ENCODE measurements around the gene TTC7B.

The TTC7B gene

DNA sequence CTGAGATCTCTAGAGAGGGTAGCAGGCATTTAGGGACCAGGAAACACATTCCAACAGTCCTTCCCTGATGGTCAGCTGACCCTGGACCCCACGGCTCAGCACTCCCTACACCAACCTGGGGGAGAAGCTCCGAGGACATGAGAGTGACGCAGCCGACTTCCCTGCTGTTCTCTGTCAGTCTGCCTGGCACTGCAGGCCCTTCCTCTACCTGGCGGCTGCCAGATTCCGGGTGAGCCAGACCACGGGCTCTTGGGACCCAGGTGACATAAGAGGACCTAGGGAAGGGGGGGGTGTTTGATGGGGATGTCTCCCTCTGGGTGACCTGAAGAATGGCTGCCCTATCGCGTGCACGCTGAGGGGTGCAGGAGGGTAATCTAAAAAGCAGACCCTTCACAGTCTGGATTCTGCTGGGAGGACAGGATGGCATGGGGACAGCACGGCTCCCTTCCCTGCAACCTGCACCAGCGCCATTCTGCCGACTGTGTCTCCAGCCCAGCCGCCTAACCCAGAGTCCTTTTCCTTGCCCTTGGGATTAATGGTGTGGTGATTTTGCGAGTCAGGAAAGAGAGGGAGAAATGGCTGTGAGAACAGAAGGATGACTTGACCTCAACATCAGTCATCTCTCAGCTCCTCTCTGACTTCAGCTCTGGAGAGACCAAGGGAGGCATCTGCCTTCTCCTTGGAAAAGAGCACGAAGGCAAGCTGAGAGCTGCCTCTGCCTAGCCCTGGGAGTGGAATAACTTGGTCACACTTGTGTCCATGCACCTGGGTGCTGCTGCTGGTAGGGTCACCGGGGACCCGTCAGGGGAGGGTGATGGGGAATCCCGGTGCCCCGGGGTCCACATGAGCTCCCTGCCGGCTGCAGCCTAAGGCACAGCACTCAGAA, 260.9 kb downstream of the TTC7B start:
- in situ Hi-C loops (cut with HindIII; ENCODE audit: low sequenced_read_pairs), result no loop called here
- H3K4me3 ChIP-seq (ENCODE audit: low read depth, low read length), result no peak overlapping the region
- DNase-seq (ENCODE audit: low read depth), result no peak
- TF ChIP-seq, protein P1, sequence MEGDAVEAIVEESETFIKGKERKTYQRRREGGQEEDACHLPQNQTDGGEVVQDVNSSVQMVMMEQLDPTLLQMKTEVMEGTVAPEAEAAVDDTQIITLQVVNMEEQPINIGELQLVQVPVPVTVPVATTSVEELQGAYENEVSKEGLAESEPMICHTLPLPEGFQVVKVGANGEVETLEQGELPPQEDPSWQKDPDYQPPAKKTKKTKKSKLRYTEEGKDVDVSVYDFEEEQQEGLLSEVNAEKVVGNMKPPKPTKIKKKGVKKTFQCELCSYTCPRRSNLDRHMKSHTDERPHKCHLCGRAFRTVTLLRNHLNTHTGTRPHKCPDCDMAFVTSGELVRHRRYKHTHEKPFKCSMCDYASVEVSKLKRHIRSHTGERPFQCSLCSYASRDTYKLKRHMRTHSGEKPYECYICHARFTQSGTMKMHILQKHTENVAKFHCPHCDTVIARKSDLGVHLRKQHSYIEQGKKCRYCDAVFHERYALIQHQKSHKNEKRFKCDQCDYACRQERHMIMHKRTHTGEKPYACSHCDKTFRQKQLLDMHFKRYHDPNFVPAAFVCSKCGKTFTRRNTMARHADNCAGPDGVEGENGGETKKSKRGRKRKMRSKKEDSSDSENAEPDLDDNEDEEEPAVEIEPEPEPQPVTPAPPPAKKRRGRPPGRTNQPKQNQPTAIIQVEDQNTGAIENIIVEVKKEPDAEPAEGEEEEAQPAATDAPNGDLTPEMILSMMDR (IDR thresholded peaks at IDR 0.05; ENCODE audit: low read depth, low read length, missing control alignments), result no peak

DNA sequence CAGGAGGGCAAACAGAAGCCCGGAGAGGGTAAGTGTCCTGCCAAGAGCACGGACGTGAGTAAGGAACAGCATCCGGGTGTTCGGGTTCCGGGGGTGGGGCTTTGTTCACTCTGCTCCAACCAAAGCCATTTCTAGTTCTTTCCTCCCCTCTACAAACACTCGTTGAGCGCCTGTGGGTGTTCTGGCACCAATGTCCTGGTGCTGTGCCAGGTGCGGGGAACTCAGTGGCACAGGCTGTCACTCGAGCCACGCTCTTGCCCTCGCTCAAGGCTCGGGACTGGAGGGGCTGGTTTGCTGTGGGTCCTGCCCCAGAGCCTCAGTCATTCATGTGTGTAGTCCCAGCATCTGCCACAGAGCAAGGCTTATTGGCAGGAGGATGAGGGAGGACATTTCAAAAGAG, 261.9 kb downstream of the TTC7B start:
- in situ Hi-C loops (cut with HindIII; ENCODE audit: low sequenced_read_pairs), result no loop called here
- no peak for DNase-seq (ENCODE audit: low read depth)
- TF ChIP-seq, protein P1 (IDR thresholded peaks at IDR 0.05; ENCODE audit: low read depth, low read length, missing control alignments), result no peak
- no peak overlapping the region for H3K4me3 ChIP-seq (ENCODE audit: low read depth, low read length)

DNA sequence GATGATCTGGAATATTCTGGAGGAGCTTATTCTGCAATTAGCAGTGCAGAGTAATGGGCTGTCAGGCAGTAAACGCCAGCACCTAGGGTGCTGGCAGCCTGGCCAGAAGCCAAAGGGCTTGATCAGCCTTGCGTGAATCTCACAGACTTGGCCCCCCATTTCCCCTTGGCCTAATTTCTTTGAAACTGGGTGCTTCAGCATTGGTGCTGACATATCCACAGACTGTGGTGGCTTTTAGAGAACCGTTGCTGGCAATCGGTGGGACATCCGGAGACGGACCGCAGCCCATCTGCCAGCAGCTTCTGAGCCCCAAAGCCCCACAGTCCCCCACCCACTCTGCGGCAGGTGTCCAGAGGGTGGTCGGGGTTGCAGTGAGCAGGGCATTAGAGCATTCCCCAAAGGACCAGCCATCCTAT, 262.3 kb downstream of the TTC7B start:
- no peak overlapping the region for H3K4me3 ChIP-seq (ENCODE audit: low read depth, low read length)
- in situ Hi-C loops (cut with HindIII; ENCODE audit: low sequenced_read_pairs), result no loop called here
- DNase-seq (ENCODE audit: low read depth), result no peak
- TF ChIP-seq, protein P1 (IDR thresholded peaks at IDR 0.05; ENCODE audit: low read depth, low read length, missing control alignments), result no peak

DNA sequence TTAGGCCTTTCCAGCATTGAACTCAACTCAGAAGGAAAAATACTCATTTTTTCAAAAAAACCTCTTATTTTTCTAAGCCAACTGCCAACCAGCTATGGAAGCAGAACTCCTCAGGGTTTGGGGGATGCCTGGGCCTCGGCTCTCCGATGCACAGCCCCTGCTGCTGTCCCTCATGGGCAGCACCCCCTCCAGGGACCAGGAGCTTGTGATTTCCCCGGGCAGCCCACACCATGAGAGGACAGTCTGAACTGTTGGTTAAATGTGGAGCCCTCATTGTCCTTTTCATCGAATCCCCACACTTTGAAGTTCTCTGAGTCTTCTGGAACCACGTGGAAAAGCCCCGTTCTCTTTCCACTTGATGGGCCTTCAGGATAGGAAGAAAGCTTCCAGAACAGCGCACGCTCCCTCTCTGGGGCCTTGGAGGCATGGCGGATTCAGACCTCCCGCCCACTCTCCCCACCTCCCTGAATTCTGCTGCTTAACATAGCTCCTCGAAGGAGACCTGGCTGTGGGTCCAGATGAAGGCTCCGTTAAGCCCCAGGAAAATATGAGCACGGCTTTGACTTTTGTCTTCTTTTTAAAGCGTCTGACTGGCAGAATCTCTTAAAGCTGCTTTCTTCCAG, 262.8 kb downstream of the TTC7B start:
- no peak for DNase-seq (ENCODE audit: low read depth)
- TF ChIP-seq, protein P1 (IDR thresholded peaks at IDR 0.05; ENCODE audit: low read depth, low read length, missing control alignments), result no peak
- no peak overlapping the region for H3K4me3 ChIP-seq (ENCODE audit: low read depth, low read length)
- in situ Hi-C loops (cut with HindIII; ENCODE audit: low sequenced_read_pairs), result no loop called here

DNA sequence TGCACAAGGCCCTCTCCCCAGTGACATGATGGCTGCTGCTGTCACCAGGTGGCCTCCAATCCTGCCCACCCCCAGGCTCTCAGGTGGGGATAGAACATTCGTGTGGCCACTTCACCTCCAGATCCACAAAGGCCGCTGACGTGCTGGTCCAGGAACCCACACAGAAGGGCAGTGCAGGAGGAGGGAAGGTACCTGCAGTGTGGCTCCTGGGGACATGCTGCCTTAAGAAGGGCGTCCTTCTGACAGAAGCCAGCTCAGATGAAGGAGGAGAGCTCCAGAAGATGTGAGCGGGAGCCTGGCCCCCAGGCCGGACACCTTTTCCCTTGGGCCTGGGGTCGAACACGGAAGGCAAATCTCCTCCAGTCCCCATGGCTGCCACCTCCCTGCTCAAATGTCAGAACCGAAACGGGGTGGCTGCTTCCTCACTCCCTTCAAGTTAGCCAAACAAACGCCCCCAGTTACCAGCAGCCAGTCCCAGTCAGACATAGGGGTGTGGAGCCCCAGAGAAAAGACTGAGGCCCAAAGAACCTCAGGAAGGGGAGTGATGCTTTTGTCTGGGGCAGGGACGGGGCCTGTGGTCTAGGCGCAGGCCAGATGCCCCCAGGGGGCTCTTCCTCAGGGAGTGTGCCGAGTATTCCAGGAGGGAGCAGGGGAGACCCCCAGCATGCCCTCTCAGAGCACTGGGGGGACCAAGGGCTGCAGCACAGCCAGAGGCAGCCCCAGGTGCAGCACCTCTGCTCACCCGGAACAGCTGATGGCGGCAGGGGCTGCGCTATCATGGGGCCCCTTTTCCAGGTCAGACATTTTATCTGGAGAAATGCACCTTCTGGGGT, 263.5 kb downstream of the TTC7B start:
- no peak overlapping the region for H3K4me3 ChIP-seq (ENCODE audit: low read depth, low read length)
- TF ChIP-seq, protein P1 (IDR thresholded peaks at IDR 0.05; ENCODE audit: low read depth, low read length, missing control alignments), result no peak
- no peak for DNase-seq (ENCODE audit: low read depth)
- in situ Hi-C loops (cut with HindIII; ENCODE audit: low sequenced_read_pairs), result no loop called here

DNA sequence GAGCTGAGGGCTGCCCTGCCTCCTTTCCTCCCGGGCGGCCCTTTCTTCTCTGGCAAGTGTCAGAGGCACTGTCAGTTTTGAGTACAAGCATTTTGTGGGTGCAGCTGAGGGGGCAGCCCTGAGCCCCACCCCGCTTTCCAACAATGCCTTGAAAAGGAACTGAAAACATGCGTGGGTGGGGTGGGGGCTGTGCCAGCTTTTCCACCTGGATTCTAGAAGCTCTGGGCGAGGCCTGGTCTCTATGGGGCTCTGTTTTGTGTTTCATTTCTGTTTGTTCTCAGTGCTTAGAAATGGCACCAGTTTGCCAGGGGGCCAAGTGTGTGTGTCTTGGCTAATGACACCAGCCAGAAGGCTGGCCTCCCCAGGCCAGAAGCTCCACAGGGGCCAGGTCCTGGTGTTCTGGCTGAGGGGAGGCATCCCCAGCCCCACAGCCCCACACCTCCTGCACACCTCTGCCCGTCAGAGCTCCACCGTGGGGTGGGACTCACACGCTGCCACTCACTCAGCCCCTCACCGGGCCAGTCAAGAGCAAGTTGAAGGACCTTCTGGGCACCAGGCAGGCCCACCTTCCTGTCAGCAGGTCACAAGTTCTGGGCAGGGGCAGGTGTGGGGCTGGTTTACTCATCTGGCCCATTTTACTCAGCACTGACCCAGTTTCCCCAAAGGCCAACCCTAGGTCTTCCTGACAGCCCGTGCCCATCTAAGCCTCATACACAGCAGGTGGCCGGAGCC, 264.3 kb downstream of the TTC7B start:
- TF ChIP-seq, protein P1 (IDR thresholded peaks at IDR 0.05; ENCODE audit: low read depth, low read length, missing control alignments), result no peak
- no peak overlapping the region for H3K4me3 ChIP-seq (ENCODE audit: low read depth, low read length)
- in situ Hi-C loops (cut with HindIII; ENCODE audit: low sequenced_read_pairs), result no loop called here
- DNase-seq (ENCODE audit: low read depth), result no peak
